ENCODE data around the gene LRRC3B.

LRRC3B gene

GRCh38 chr3:26657348-26657976 is 34.9 kb downstream of the LRRC3B start:
- no peak overlapping the region for H4K91ac ChIP-seq (ENCODE audit: low read length)
- WGBS: 78% methylated on average over 5 of the region's 6 CpGs

GRCh38 chr3:26668171-26668570 is 45.6 kb downstream of the LRRC3B start:
- Histone ChIP-seq H3K79me1 (replicated peaks; ENCODE audit: low read length, poor library complexity, severe bottlenecking) (no peaks in the 10 kb centered on the region), H3K4me2 (ENCODE audit: low read length, poor library complexity, severe bottlenecking) (no peak overlapping the region), H3K4me3 (ENCODE audit: insufficient read depth in 1 of 2, low read depth in 1 of 2, low read length in 2 of 2) (no peak overlapping the region), H2AK5ac (ENCODE audit: low read length, severe bottlenecking) (no peak overlapping the region), H3K9ac (ENCODE audit: low read length) (no peak overlapping the region), H2BK15ac (ENCODE audit: low read depth, poor library complexity, severe bottlenecking) (no peak overlapping the region), H3K23ac (ENCODE audit: low read length in 2 of 2) (no peak overlapping the region), H3K4ac (ENCODE audit: low read depth in 1 of 2, low read length in 2 of 2) (no peak overlapping the region), H2BK12ac (ENCODE audit: low read length in 2 of 2) (no peak overlapping the region), H3K4me1 (ENCODE audit: control insufficient read depth, insufficient read depth, low read depth, low read length) (no peaks in the 10 kb centered on the region), H4K91ac (ENCODE audit: low read length) (no peak overlapping the region), H3K27ac (ENCODE audit: low read length, poor library complexity, severe bottlenecking) (no peak overlapping the region), H4K8ac (ENCODE audit: low read length) (no peak overlapping the region), H3K27me3 (ENCODE audit: control insufficient read depth in 1 of 2, insufficient read depth in 1 of 2, low read length in 2 of 2) (no peaks in the 10 kb centered on the region), H3K36me3 (ENCODE audit: control insufficient read depth in 1 of 2, insufficient read depth in 2 of 2, low read depth in 1 of 2, low read length in 2 of 2) (no peaks in the 10 kb centered on the region), H2AFZ (ENCODE audit: low read depth, low read length) (no peak overlapping the region), H2BK5ac (ENCODE audit: low read depth, low read length, poor library complexity, severe bottlenecking) (no peak overlapping the region), H3K18ac (ENCODE audit: low read depth in 1 of 2, low read length in 2 of 2) (no peak overlapping the region), H3K14ac (ENCODE audit: low read length in 2 of 2) (no peak overlapping the region), H2BK120ac (ENCODE audit: low read depth, low read length) (no peak overlapping the region), H3K9me3 (ENCODE audit: control insufficient read depth, low read length) (peaks cover 4% of the 10 kb centered on the region)
- no peak for DNase-seq
- WGBS: 54% methylated on average over 3 of the region's 3 CpGs

More at GRCh38 chr3:26657348-26657976, 34.9 kb downstream of the LRRC3B start:
- Histone ChIP-seq H3K4me1 (ENCODE audit: control insufficient read depth, insufficient read depth, low read depth, low read length) (no peaks in the 10 kb centered on the region), H3K36me3 (ENCODE audit: control insufficient read depth in 1 of 2, insufficient read depth in 2 of 2, low read depth in 1 of 2, low read length in 2 of 2) (no peaks in the 10 kb centered on the region), H3K14ac (ENCODE audit: low read length in 2 of 2) (no peak overlapping the region), H3K4me2 (ENCODE audit: low read length, poor library complexity, severe bottlenecking) (no peak overlapping the region), H2BK5ac (ENCODE audit: low read depth, low read length, poor library complexity, severe bottlenecking) (no peak overlapping the region), H3K18ac (ENCODE audit: low read depth in 1 of 2, low read length in 2 of 2) (no peak overlapping the region), H3K23ac (ENCODE audit: low read length in 2 of 2) (no peak overlapping the region), H2AK5ac (ENCODE audit: low read length, severe bottlenecking) (no peak overlapping the region), H4K8ac (ENCODE audit: low read length) (no peak overlapping the region), H2AFZ (ENCODE audit: low read depth, low read length) (no peak overlapping the region), H2BK120ac (ENCODE audit: low read depth, low read length) (no peak overlapping the region), H3K4me3 (ENCODE audit: insufficient read depth in 1 of 2, low read depth in 1 of 2, low read length in 2 of 2) (no peak overlapping the region), H2BK15ac (ENCODE audit: low read depth, poor library complexity, severe bottlenecking) (no peak overlapping the region), H3K4ac (ENCODE audit: low read depth in 1 of 2, low read length in 2 of 2) (no peak overlapping the region), H3K27ac (ENCODE audit: low read length, poor library complexity, severe bottlenecking) (no peak overlapping the region), H3K27me3 (ENCODE audit: control insufficient read depth in 1 of 2, insufficient read depth in 1 of 2, low read length in 2 of 2) (no peaks in the 10 kb centered on the region), H3K79me1 (replicated peaks; ENCODE audit: low read length, poor library complexity, severe bottlenecking) (no peaks in the 10 kb centered on the region), H2BK12ac (ENCODE audit: low read length in 2 of 2) (no peak overlapping the region), H3K9ac (ENCODE audit: low read length) (no peak overlapping the region), H3K9me3 (ENCODE audit: control insufficient read depth, low read length) (no peaks in the 10 kb centered on the region)
- no peak for DNase-seq

- Histone ChIP-seq H4K91ac (ENCODE audit: low read length) (no peak overlapping the region), H3K4me1 (ENCODE audit: control insufficient read depth, insufficient read depth, low read depth, low read length) (no peaks in the 10 kb centered on the region), H3K23ac (ENCODE audit: low read length in 2 of 2) (no peak overlapping the region), H3K14ac (ENCODE audit: low read length in 2 of 2) (no peak overlapping the region), H3K9ac (ENCODE audit: low read length) (no peak overlapping the region), H3K4me3 (ENCODE audit: insufficient read depth in 1 of 2, low read depth in 1 of 2, low read length in 2 of 2) (no peak overlapping the region), H2BK120ac (ENCODE audit: low read depth, low read length) (no peak overlapping the region), H3K4me2 (ENCODE audit: low read length, poor library complexity, severe bottlenecking) (no peak overlapping the region), H3K36me3 (ENCODE audit: control insufficient read depth in 1 of 2, insufficient read depth in 2 of 2, low read depth in 1 of 2, low read length in 2 of 2) (no peaks in the 10 kb centered on the region), H3K9me3 (ENCODE audit: control insufficient read depth, low read length) (peaks cover 4% of the 10 kb centered on the region), H2AFZ (ENCODE audit: low read depth, low read length) (no peak overlapping the region), H3K27ac (ENCODE audit: low read length, poor library complexity, severe bottlenecking) (no peak overlapping the region), H3K27me3 (ENCODE audit: control insufficient read depth in 1 of 2, insufficient read depth in 1 of 2, low read length in 2 of 2) (no peaks in the 10 kb centered on the region), H3K18ac (ENCODE audit: low read depth in 1 of 2, low read length in 2 of 2) (no peak overlapping the region), H2AK5ac (ENCODE audit: low read length, severe bottlenecking) (no peak overlapping the region), H3K4ac (ENCODE audit: low read depth in 1 of 2, low read length in 2 of 2) (no peak overlapping the region), H4K8ac (ENCODE audit: low read length) (no peak overlapping the region), H2BK12ac (ENCODE audit: low read length in 2 of 2) (no peak overlapping the region), H2BK5ac (ENCODE audit: low read depth, low read length, poor library complexity, severe bottlenecking) (no peak overlapping the region), H2BK15ac (ENCODE audit: low read depth, poor library complexity, severe bottlenecking) (no peak overlapping the region), H3K79me1 (replicated peaks; ENCODE audit: low read length, poor library complexity, severe bottlenecking) (no peaks in the 10 kb centered on the region)
- no peak for DNase-seq
Measured at GRCh38 chr3:26668696-26669095, 46.1 kb downstream of the LRRC3B start.

DNA sequence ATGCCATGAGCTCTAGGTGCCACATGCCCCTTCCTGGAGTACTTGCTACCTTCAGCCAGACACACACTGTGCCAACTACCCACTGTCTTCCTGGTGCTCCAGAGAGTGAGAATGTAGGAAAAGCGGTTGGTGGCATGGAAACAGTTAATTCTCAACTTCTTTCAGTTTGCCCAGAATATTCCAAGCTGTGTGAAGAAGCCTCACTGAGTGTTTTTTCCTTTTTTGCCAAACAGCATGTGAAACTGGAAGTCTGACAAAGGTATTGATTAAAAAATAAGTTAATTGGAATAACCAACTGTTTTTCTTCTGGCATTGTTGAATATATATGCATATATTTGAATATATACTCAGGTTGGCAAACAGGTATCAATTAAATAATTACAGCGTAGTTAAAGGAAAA is 52.8 kb downstream of the LRRC3B start:
- Histone ChIP-seq H3K4me1 (ENCODE audit: control insufficient read depth, insufficient read depth, low read depth, low read length) (no peaks in the 10 kb centered on the region), H3K4me2 (ENCODE audit: low read length, poor library complexity, severe bottlenecking) (no peak overlapping the region), H2AFZ (ENCODE audit: low read depth, low read length) (no peak overlapping the region), H3K4me3 (ENCODE audit: insufficient read depth in 1 of 2, low read depth in 1 of 2, low read length in 2 of 2) (no peak overlapping the region), H2BK120ac (ENCODE audit: low read depth, low read length) (no peak overlapping the region), H3K9me3 (ENCODE audit: control insufficient read depth, low read length) (peaks cover 3% of the 10 kb centered on the region), H4K8ac (ENCODE audit: low read length) (no peak overlapping the region), H3K27ac (ENCODE audit: low read length, poor library complexity, severe bottlenecking) (no peak overlapping the region), H3K18ac (ENCODE audit: low read depth in 1 of 2, low read length in 2 of 2) (no peak overlapping the region), H3K27me3 (ENCODE audit: control insufficient read depth in 1 of 2, insufficient read depth in 1 of 2, low read length in 2 of 2) (no peaks in the 10 kb centered on the region), H3K9ac (ENCODE audit: low read length) (no peak overlapping the region), H2AK5ac (ENCODE audit: low read length, severe bottlenecking) (no peak overlapping the region), H2BK5ac (ENCODE audit: low read depth, low read length, poor library complexity, severe bottlenecking) (no peak overlapping the region), H3K36me3 (ENCODE audit: control insufficient read depth in 1 of 2, insufficient read depth in 2 of 2, low read depth in 1 of 2, low read length in 2 of 2) (no peaks in the 10 kb centered on the region), H3K79me1 (replicated peaks; ENCODE audit: low read length, poor library complexity, severe bottlenecking) (no peaks in the 10 kb centered on the region), H3K4ac (ENCODE audit: low read depth in 1 of 2, low read length in 2 of 2) (no peak overlapping the region), H4K91ac (ENCODE audit: low read length) (no peak overlapping the region), H3K23ac (ENCODE audit: low read length in 2 of 2) (no peak overlapping the region), H2BK15ac (ENCODE audit: low read depth, poor library complexity, severe bottlenecking) (no peak overlapping the region), H2BK12ac (ENCODE audit: low read length in 2 of 2) (no peak overlapping the region), H3K14ac (ENCODE audit: low read length in 2 of 2) (no peak overlapping the region)
- WGBS: 80% methylated on average over 2 of the region's 2 CpGs
- no peak for DNase-seq
